HepG2 (cell line): ENCODE measurements around the gene WIZ. TPM values are rescaled to one million over a fixed set of nuclear protein-coding genes. Genes with fewer than 3 reads are reported as not detected.

ENCODE experiments used
- BORCS8-MEF2B ChIP-seq: sonication (generic); formaldehyde crosslinking; IDR thresholded peaks from 2 replicates; pipeline ENCODE4 v1.8.0; 2022; ENCODE audit warnings: mild to moderate bottlenecking, missing genetic modification reagents
- CREB1 ChIP-seq, 2 experiments: fragments of 450-650 bp in 1 of 2; IDR thresholded peaks; 2 replicates each; pipeline ENCODE4 v1.6.1; 2016 to 2017; ENCODE audit warnings: control low read depth in 1 of 2, mild to moderate bottlenecking in 1 of 2, missing compliant biosample characterization in 1 of 2, missing genetic modification characterization in 1 of 2
- DZIP1 ChIP-seq: sonication (generic); formaldehyde crosslinking; IDR thresholded peaks from 2 replicates; pipeline ENCODE4 v1.5.0; 2020; ENCODE audit warnings: mild to moderate bottlenecking, missing genetic modification reagents
- JUN ChIP-seq: sonication (generic); formaldehyde crosslinking; IDR thresholded peaks from 2 replicates; pipeline ENCODE4 v1.4.0; 2020; ENCODE audit warnings: mild to moderate bottlenecking, missing genetic modification reagents
- SPEN ChIP-seq: sonication (generic); formaldehyde crosslinking; IDR thresholded peaks from 2 replicates; pipeline ENCODE4 v1.5.1; 2020; ENCODE audit warnings: low read depth, mild to moderate bottlenecking, missing genetic modification reagents
- ZNF407 ChIP-seq: sonication (generic); formaldehyde crosslinking; IDR thresholded peaks from one replicate; pipeline ENCODE4 v1.5.1; 2020; ENCODE audit warnings: mild to moderate bottlenecking, missing genetic modification reagents; ENCODE audit errors: not compliant biosample characterization
- ZNF609 ChIP-seq: sonication (generic); formaldehyde crosslinking; IDR thresholded peaks from 2 replicates; pipeline ENCODE4 v1.4.0; 2020; ENCODE audit warnings: mild to moderate bottlenecking, missing genetic modification reagents, borderline replicate concordance
- ZSCAN21 ChIP-seq: sonication (generic); formaldehyde crosslinking; IDR thresholded peaks from 2 replicates; pipeline ENCODE4 v1.8.0; 2022; ENCODE audit warnings: mild to moderate bottlenecking, missing genetic modification reagents, moderate library complexity, borderline replicate concordance
- polyA plus RNA-seq, 8 experiments: library from polyadenylated mRNA; depleted of rRNA in 3 of 8; stranded (reverse) in 7 of 8; unstranded in 1 of 8; fragments of >200 nt; fragmentation: Illumina TruSeq in 4 of 8; extraction: Trizol in 4 of 8; gene quantifications; 2 replicates each; pipeline versions ENCODE4 v1.2.1 to v1.2.3, GENCODE V29; 2011 to 2016; ENCODE audit warnings: low read depth in 4 of 8, missing spikeins in 1 of 8, mixed read lengths in 1 of 8; ENCODE audit not compliant: insufficient read depth in 1 of 8
- total RNA-seq, 5 experiments: library from RNA; depleted of rRNA; stranded (reverse); fragments of >200 nt; fragmentation: Illumina TruSeq; extraction: Trizol; gene quantifications; 2 replicates each; pipeline ENCODE4 v1.2.3, GENCODE V29; 2016; ENCODE audit warnings: low read depth in 1 of 5

Gene WIZ
- total and polyA plus RNA-seq, 2 of the 13 experiments (the other 11 are each of a cell fraction or from before 2014, with no cell fraction given): 4.7 to 4.8 TPM

- TF ChIP-seq ZNF609 (peak; percentile 47; the same call in 1 of the 2 replicates), ZNF407 (no peak), SPEN (no peak; the same call in 1 of the 2 replicates), BORCS8-MEF2B (CRISPR knock-in tag) (no peak), ZSCAN21 (CRISPR knock-in tag) (peak; percentile 82), DZIP1 (CRISPR knock-in tag) (no peak), JUN (CRISPR knock-in tag) (0 out of 2 replicates have a peak, but pooled peaks have one; percentile 12), CREB1 (IDR thresholded peaks at IDR 0.05) (peak; percentile 93), CREB1 (CRISPR knock-in tag; IDR thresholded peaks at IDR 0.05) (peak; percentile 94)
Measured at GRCh38 chr19:15379083-15379998, 70.4 kb downstream of the WIZ start, which contains the start of gene AKAP8 (continued).
